ENCODE data around the gene NUB1.

NUB1 gene

DNA sequence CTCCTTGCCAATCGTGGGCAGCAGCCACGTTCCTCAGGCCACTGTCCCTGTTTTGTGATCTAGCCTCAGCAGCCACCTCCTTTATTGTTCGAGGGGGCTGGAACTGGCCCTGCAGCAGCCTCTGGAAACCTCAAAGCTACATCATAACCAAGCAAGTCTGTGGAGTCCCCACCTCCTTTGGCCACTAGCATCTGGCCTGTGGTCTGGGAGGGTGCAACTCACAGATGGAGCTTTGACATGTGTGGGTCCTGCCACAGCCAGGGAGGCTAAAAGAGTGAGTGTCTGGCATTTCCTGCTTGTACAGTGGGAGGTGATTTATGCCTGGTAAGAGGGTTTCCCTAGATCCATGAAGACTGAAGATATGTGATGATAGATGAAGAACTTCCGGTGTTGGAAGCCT lies 32.3 kb upstream of the NUB1 start:
- TF ChIP-seq, protein P1, sequence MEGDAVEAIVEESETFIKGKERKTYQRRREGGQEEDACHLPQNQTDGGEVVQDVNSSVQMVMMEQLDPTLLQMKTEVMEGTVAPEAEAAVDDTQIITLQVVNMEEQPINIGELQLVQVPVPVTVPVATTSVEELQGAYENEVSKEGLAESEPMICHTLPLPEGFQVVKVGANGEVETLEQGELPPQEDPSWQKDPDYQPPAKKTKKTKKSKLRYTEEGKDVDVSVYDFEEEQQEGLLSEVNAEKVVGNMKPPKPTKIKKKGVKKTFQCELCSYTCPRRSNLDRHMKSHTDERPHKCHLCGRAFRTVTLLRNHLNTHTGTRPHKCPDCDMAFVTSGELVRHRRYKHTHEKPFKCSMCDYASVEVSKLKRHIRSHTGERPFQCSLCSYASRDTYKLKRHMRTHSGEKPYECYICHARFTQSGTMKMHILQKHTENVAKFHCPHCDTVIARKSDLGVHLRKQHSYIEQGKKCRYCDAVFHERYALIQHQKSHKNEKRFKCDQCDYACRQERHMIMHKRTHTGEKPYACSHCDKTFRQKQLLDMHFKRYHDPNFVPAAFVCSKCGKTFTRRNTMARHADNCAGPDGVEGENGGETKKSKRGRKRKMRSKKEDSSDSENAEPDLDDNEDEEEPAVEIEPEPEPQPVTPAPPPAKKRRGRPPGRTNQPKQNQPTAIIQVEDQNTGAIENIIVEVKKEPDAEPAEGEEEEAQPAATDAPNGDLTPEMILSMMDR (IDR thresholded peaks at IDR 0.05): no peak

DNA sequence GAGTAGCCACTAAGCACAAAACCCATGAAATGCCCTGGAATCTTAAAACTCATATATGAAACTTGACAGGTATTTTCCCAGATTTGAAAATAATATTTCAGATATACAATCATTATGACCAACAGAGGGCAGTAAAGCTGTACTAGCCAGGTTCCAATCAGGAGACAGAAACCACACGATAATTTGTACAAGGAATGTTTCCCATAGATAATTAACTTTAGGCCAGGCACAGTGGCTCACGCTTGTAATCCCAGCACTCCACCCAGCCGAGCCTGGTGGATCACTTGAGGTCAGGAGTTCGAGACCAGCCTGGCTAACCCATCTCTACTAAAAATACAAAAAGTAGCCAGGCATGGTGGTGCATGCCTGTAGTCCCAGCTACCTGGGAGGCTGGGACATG lies 31.0 kb upstream of the NUB1 start:
- TF ChIP-seq, protein P1 (IDR thresholded peaks at IDR 0.05): peak; percentile 58

DNA sequence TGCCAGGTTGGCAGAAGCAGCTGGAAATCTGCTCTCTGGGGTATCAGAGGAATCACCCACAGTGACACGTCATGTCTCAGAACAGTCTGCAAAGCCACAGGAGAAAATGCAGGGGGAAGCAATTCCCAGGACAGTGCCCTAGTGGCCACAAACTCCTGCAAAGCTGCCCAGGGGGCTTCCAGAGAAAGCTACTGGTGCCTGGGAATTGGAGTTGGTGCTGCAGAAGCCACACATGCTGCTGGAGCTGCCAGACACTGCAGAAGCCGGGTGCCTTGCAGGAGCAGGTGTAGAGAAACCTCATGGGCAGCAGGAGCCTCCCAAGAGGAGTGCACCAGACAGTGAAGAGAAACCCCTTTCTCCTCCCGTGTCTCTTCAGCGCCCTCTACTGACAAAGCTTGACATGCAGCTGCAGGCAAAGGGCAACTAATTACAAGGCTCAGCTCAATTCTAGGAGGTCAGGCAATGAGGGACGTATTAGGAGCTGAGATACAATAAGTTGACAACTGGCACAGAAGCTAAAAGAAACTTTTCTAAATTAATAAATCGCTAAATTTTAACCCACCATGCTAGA lies 30.2 kb upstream of the NUB1 start:
- TF ChIP-seq, protein P1 (IDR thresholded peaks at IDR 0.05): peak; percentile 20; the same call in 1 of the 2 replicates

DNA sequence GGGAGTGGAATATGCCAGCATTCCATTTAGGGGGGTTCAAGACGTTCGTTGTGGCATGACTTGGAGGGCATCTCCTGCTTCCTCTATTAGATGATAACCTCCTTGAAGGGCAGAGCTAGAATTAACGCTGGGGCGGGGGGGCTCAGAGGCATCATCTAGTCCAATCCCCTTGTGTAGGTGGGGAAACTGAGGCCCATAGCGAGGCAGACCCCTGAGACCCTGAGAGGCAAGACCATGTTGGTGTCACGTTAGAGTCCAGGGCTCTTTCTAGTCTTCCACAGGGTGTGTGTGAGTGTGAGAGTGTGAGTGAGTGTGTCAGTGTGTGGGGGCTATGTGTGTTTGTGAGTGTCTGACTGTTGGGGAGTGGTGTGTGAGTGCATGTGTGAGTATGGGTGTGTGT lies 29.3 kb upstream of the NUB1 start:
- TF ChIP-seq, protein P1 (IDR thresholded peaks at IDR 0.05): no peak

DNA sequence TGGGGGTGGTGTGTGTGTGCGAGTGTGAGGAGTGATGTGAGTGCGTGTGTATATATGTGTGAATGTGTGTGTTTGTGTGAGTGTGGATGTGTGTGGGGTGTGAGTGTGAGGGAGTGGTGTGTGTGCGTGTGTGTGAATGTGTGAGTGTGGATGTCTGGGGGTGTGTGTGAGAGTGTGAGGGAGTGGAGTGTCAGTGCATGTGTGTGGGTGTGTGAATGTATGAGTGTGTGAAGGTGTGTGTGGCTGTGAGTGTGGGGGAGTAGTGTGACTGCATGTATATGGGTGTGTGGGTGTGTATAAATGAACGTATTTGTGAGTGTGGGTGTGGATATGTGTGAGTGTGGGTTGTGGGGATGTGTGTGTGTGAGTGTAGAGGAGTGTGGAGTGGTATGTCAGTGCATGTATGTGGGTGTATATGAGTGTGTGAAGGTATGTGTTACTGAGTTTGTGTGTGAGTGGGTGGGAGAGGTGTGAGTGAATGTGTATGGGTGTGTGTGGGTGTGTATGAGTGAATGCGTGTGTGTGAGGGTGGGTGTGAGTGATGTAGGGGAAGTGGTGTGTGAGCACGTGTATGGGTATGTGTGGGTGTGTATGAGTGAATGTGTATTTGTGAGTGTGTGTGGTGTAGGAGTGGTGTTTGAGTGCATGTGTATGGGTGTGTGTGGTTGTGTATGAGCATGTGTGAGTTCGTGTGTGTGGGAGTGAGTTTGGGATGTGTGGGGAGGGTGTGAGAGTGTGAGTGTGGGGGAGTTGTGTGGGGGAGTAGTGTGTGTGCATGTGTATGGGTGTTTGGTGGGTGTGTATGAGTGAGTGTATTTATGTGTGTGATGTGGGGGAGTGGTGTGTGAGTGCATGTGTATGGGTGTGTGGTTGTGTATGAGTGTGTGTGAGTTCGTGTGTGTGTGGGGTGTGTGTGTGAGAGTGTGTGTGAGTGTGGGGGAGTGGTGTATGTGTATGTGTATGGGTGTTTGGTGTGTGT lies 28.5 kb upstream of the NUB1 start:
- TF ChIP-seq, protein P1 (IDR thresholded peaks at IDR 0.05): no peak

DNA sequence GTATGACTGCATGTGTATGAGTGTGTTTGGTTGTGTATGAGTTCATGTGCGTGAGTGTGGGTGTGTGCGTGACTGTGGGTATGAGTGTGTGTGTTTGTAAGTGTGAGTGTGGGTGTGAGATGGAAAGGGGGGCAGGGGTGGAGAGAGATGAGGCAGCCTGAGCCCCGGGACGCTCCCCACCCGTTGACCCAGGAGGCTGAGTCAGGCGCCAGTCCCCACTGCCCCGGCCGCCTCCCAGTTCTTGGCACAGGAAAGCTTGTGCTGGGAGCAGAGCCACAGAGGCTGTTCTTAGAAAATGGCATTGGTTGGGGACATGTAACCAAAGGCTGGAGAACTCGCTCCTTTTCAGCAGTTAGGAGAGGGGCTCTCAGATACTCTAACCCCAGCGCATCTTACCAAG lies 27.8 kb upstream of the NUB1 start:
- TF ChIP-seq, protein P1 (IDR thresholded peaks at IDR 0.05): no peak

DNA sequence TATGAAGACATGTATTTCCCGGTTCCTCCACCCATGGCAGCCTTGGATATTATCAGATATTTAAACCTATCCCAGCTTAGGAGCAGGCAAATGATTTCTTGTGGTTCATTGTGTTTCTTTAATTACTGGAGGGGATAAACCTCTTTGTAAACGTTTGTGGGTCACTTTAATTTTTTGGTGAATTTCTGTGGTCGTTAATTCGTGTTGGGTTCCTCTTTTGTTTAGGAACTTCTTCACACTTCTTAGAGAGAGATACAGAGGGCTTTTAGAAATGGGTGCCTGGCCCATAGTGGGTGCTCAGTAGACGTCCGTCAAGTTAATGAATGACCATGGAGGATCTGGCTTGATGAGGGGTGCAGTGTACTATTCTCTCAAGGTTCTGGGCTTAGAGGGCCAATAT lies 27.2 kb upstream of the NUB1 start:
- TF ChIP-seq, protein P1 (IDR thresholded peaks at IDR 0.05): no peak
